ENCODE measurements around the gene RTRAF.

GRCh38 chr14:51954031-51954430 lies 35.3 kb upstream of the RTRAF start:
- TF ChIP-seq CTCF (optimal IDR thresholded peaks at IDR 0.05 in 1 of 3, IDR thresholded peaks at IDR 0.05 in 1 of 3, conservative IDR thresholded peaks at IDR 0.05 in 1 of 3; ENCODE audit: extremely low read depth in 1 of 3, insufficient read depth in 2 of 3, low read length in 3 of 3) (no peak), EZH2 (IDR thresholded peaks at IDR 0.05; ENCODE audit: low read length) (no peak)
